ENCODE data around the gene OR7G3. TPM values are rescaled to one million over a fixed set of nuclear protein-coding genes. Genes with fewer than 3 reads are reported as not detected.

The OR7G3 gene
- total RNA-seq (2021) = not detected in 2 replicates
- long read RNA-seq = 0 reads

DNA sequence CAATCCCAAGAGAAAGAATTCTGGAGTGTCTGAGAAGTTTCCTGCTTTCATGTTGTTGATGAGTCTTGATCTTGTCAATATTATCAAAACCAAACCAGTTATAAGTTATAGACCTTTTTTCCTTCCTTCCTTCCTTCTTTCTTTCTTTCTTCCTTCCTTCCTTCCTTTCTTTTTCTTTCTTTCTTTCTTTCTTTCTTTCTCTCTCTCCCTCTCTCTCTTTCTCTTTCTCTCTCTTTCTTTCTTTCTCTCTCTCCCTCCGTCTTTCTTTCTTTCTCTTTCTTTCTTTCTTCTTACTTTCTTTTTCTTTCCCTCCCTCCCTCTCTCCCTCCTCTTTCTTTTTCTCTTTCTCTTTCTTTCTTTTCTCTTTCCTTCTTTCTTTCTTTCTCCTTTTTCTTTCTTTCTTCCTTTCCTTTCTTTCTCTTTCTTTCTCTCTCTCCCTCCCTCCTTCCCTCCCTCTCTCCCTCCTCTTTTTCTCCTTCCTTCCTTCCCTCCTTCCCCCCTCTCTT is at the start of gene OR7G3:
Gene OR7G3 (minus strand): TSS at position 51 of the 506 bp plus-strand sequence. CDS start 0 bp downstream, at position 51.
- Histone ChIP-seq H2AFZ (ENCODE audit: low read length) (no peak within 1 kb of the TSS), H4K91ac (ENCODE audit: insufficient read length, low read depth, low read length) (no peak within 1 kb of the TSS), H3K14ac (ENCODE audit: insufficient read depth, low read length) (no peak within 1 kb of the TSS), H3K27me3 (ENCODE audit: insufficient read depth, low read length) (no peaks in the 10 kb centered on the region), H2AK5ac (ENCODE audit: insufficient read length, low read length) (no peak within 1 kb of the TSS), H3K27ac (ENCODE audit: insufficient read length, low read depth, low read length) (no peak within 1 kb of the TSS), H4K5ac (ENCODE audit: insufficient read length, low read depth, low read length) (no peak within 1 kb of the TSS), H3K4me1 (ENCODE audit: insufficient read depth, low read length) (no peaks in the 10 kb centered on the region), H3T11ph (ENCODE audit: low read length) (no peak within 1 kb of the TSS), H3K79me1 (ENCODE audit: insufficient read depth, low read depth, low read length, poor library complexity, severe bottlenecking) (no peaks in the 10 kb centered on the region), H3K79me2 (ENCODE audit: insufficient read depth, low read length) (no peaks in the 10 kb centered on the region), H3K56ac (ENCODE audit: insufficient read length, low read depth, low read length) (no peak within 1 kb of the TSS), H2BK120ac (ENCODE audit: low read depth, low read length, poor library complexity, severe bottlenecking) (no peak within 1 kb of the TSS), H3K18ac (ENCODE audit: insufficient read length, low read depth, low read length) (no peak within 1 kb of the TSS), H4K8ac (replicated peaks; ENCODE audit: insufficient read length, low read depth, low read length) (no peak within 1 kb of the TSS), H3K23me2 (ENCODE audit: insufficient read length, low read depth, low read length, poor library complexity, severe bottlenecking) (no peaks in the 10 kb centered on the region), H2BK20ac (ENCODE audit: low read depth, low read length, poor library complexity, severe bottlenecking) (no peak within 1 kb of the TSS), H2BK5ac (ENCODE audit: insufficient read length, low read length) (no peak within 1 kb of the TSS), H3K9me3 (ENCODE audit: control insufficient read depth, low read depth, low read length) (no peaks in the 10 kb centered on the region), H3K4me2 (ENCODE audit: insufficient read depth, insufficient read length, low read length) (no peak within 1 kb of the TSS), H3K9ac (ENCODE audit: extremely low read depth, insufficient read length, low read length) (no peak within 1 kb of the TSS), H2BK12ac (ENCODE audit: insufficient read length, low read depth, low read length) (no peak within 1 kb of the TSS), H4K20me1 (ENCODE audit: control insufficient read depth, insufficient read depth, insufficient read length) (no peaks in the 10 kb centered on the region), H2BK15ac (ENCODE audit: low read depth, low read length) (no peak within 1 kb of the TSS), H3K23ac (ENCODE audit: insufficient read length, low read depth, low read length) (no peak within 1 kb of the TSS), H3K4ac (ENCODE audit: low read depth, low read length) (no peak within 1 kb of the TSS)
- no peak within 1 kb of the TSS for H3K4me3 Mint-ChIP-seq
- no peak for DNase-seq
- no CpG with 5 or more reads among the region's 1 CpG for WGBS (ENCODE audit: extremely low coverage, insufficient read length, low lambda C conversion rate)
- peaks cover 4% of the 10 kb centered on the region for H3K27me3 Mint-ChIP-seq (ENCODE audit: low read depth)
- peaks cover 65 to 86% of the 10 kb centered on the region in 2 experiments for H3K9me3 Mint-ChIP-seq
- TF ChIP-seq, protein P1, sequence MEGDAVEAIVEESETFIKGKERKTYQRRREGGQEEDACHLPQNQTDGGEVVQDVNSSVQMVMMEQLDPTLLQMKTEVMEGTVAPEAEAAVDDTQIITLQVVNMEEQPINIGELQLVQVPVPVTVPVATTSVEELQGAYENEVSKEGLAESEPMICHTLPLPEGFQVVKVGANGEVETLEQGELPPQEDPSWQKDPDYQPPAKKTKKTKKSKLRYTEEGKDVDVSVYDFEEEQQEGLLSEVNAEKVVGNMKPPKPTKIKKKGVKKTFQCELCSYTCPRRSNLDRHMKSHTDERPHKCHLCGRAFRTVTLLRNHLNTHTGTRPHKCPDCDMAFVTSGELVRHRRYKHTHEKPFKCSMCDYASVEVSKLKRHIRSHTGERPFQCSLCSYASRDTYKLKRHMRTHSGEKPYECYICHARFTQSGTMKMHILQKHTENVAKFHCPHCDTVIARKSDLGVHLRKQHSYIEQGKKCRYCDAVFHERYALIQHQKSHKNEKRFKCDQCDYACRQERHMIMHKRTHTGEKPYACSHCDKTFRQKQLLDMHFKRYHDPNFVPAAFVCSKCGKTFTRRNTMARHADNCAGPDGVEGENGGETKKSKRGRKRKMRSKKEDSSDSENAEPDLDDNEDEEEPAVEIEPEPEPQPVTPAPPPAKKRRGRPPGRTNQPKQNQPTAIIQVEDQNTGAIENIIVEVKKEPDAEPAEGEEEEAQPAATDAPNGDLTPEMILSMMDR (conservative IDR thresholded peaks at IDR 0.05) = no peak
- peaks cover 3 to 9% (median 3%) of the 10 kb centered on the region in 3 experiments; a peak in 6 of 7 replicates for H3K36me3 Mint-ChIP-seq (ENCODE audit: insufficient read depth in 1 of 3, low read depth in 3 of 3)
- peak within 1 kb of the TSS in 1 of 3 experiments; percentile 31; a peak in 1 of 7 replicates for H3K27ac Mint-ChIP-seq
- H3K4me1 Mint-ChIP-seq = no peaks in the 10 kb centered on the region

All from H9 (cell line).